Measurements from ENCODE around the gene FAM180A.

Gene FAM180A

DNA sequence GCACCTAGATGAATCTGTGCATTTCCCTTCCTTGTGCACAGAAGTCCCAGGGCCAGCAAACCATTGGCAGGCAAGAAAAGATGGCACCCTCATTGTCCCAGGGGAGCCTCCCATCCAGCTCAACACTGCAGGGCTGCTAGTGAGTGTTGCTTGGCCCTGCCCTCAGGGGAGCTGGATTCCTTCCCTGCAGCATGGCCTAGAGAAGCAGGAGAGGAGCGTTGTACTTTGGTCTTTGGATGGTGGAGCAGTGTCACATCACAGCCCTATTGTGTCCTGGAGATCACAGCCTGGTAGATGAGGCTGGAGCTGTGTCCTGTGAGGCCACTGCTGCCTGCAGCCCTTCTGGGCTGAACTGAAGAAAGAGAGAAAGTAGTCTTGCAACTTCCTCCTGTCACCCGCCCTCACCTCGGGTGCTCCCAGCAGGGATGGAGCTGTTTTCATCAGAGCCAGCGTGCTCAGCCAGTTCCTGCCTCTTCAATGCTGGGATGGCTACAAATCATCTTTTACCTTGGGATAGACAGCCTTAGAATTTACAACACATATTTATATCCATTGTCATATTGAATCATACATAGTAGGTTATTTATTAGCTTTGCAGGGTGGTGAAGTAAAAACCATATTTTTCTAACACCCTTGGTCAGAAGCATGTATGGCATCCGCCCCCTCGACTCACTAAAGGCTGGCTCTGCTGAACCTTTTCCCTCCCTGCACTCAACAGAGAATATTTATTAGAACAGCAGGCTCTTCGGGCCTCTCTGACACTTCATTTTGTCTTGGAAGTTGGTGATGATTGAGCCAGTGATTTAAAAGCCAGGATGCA, 43.1 kb upstream of the FAM180A start:
- Histone ChIP-seq H3K4me3 (ENCODE audit: low read depth, low read length) (no peak overlapping the region), H3K27me3 (replicated peaks) (no peaks in the 10 kb centered on the region), H3K36me3 (replicated peaks) (no peaks in the 10 kb centered on the region), H3K27ac (no peak overlapping the region)
- in situ Hi-C loops (cut with HindIII; ENCODE audit: low pct_ligation_motif_present, low sequenced_read_pairs): no loop called here
- DNase-seq: no peak
- TF ChIP-seq, protein P1, sequence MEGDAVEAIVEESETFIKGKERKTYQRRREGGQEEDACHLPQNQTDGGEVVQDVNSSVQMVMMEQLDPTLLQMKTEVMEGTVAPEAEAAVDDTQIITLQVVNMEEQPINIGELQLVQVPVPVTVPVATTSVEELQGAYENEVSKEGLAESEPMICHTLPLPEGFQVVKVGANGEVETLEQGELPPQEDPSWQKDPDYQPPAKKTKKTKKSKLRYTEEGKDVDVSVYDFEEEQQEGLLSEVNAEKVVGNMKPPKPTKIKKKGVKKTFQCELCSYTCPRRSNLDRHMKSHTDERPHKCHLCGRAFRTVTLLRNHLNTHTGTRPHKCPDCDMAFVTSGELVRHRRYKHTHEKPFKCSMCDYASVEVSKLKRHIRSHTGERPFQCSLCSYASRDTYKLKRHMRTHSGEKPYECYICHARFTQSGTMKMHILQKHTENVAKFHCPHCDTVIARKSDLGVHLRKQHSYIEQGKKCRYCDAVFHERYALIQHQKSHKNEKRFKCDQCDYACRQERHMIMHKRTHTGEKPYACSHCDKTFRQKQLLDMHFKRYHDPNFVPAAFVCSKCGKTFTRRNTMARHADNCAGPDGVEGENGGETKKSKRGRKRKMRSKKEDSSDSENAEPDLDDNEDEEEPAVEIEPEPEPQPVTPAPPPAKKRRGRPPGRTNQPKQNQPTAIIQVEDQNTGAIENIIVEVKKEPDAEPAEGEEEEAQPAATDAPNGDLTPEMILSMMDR (IDR thresholded peaks at IDR 0.05; ENCODE audit: low read depth, low read length, missing control alignments): no peak

DNA sequence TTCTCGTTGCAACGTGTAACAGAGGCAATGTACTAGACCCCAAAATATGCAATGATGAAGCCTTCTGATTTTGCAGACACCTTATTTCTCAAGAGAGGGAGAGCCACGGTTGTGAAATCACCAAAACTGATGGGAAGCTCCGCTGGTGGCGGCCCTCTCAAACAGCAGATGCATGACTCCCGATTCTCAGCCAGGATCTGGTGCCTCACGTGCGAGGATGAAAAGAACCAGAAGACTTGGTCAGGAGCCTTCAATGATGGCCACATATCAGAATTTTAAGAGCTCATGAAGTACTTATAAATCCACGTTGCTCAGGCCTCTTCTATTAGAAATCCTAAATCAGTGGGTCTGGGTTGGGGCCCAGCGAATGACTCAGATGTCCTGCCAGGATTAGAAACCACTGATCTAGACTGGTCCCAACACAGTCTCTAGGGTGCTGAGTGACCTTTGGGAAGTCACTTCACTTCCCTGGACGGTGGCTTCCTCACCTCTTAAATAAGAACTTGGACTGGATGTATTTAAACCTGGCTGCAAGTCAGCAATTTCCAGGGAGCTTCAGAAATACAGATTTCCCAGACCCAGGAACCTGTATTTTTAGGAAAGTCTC, 41.9 kb upstream of the FAM180A start:
- H3K36me3 ChIP-seq (replicated peaks): no peaks in the 10 kb centered on the region
- H3K27ac ChIP-seq: no peak overlapping the region
- no peaks in the 10 kb centered on the region for H3K27me3 ChIP-seq (replicated peaks)
- H3K4me3 ChIP-seq (ENCODE audit: low read depth, low read length): no peak overlapping the region
- no peak for DNase-seq
- in situ Hi-C loops (cut with HindIII; ENCODE audit: low pct_ligation_motif_present, low sequenced_read_pairs): no loop called here
- TF ChIP-seq, protein P1 (IDR thresholded peaks at IDR 0.05; ENCODE audit: low read depth, low read length, missing control alignments): no peak

DNA sequence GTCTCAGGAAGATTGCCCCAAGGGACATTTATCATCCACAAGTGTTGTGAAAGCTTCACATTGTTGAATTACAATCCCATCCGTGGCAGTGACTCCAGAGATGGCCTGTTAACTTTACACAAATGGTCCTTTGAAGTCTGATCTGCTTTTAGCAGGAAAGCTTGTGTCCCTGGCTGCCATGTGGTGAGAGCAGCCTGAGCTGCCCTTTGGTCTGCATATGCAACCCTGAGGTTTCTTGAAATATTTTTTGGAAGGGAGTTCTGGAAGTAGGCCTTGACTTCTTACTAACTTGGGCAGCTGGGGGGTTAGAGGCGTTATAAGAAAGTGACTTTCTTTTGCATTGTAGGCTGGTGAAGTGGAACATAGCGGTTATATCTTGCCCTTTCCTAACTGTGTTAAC, 41.3 kb upstream of the FAM180A start:
- in situ Hi-C loops (cut with HindIII; ENCODE audit: low pct_ligation_motif_present, low sequenced_read_pairs): no loop called here
- no peak overlapping the region for H3K4me3 ChIP-seq (ENCODE audit: low read depth, low read length)
- TF ChIP-seq, protein P1 (IDR thresholded peaks at IDR 0.05; ENCODE audit: low read depth, low read length, missing control alignments): no peak
- no peak for DNase-seq
- H3K27ac ChIP-seq: no peak overlapping the region
- H3K27me3 ChIP-seq (replicated peaks): no peaks in the 10 kb centered on the region
- no peaks in the 10 kb centered on the region for H3K36me3 ChIP-seq (replicated peaks)

DNA sequence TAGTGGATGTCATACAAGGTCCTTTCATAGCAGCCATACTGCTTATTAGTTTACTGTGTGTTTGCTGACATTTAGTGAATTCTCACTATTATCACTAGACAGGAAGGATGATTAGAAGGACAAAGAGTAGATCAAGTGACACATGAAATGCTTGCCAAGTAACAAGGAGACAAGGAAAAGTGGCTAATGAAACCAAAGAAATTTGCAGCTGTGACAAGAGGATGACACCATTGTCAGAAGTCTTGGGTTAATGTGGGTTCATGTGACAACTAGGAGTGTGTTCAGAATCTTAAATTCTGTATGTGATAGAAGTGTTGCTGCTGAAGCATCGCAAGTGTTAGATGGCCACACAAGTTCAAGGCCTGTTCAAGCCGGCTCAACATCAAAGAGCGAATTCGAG, 40.8 kb upstream of the FAM180A start:
- no peak for DNase-seq
- Histone ChIP-seq H3K27me3 (replicated peaks) (no peaks in the 10 kb centered on the region), H3K4me3 (ENCODE audit: low read depth, low read length) (no peak overlapping the region), H3K27ac (no peak overlapping the region), H3K36me3 (replicated peaks) (no peaks in the 10 kb centered on the region)
- TF ChIP-seq, protein P1 (IDR thresholded peaks at IDR 0.05; ENCODE audit: low read depth, low read length, missing control alignments): no peak
- in situ Hi-C loops (cut with HindIII; ENCODE audit: low pct_ligation_motif_present, low sequenced_read_pairs): no loop called here

DNA sequence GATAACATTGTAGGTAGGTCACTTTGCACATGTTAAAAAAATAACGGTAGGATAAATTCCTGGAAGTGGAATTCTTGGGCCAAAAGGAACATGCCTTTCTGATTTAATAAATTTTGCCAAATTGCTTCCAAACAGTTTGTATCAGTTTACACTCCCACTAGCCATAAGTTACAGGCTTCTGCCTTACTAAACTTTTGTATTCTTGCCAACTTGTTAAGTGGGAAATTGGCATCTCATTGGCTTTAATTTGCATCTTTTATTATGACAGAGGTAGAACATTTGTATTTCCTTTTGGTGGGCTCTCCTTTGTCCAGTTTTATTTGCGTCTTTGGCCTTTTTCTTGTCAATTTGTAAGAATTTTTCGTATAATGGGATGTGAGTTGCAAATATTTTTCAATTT, 38.3 kb upstream of the FAM180A start:
- no peaks in the 10 kb centered on the region for H3K27me3 ChIP-seq (replicated peaks)
- H3K36me3 ChIP-seq (replicated peaks): no peaks in the 10 kb centered on the region
- TF ChIP-seq, protein P1 (IDR thresholded peaks at IDR 0.05; ENCODE audit: low read depth, low read length, missing control alignments): no peak
- H3K4me3 ChIP-seq (ENCODE audit: low read depth, low read length): no peak overlapping the region
- in situ Hi-C loops (cut with HindIII; ENCODE audit: low pct_ligation_motif_present, low sequenced_read_pairs): no loop called here
- no peak overlapping the region for H3K27ac ChIP-seq
- DNase-seq: no peak

All from brain microvascular endothelial cell (primary cell).